Neural progenitor cell (in vitro differentiated cells): ENCODE measurements around the gene ARID4A. TPM values are rescaled to one million over a fixed set of nuclear protein-coding genes. Genes with fewer than 3 reads are reported as not detected.

Experiments
- DNase-seq: peaks from one replicate; pipeline ENCODE4 v3.0.0-alpha.2; 2016; ENCODE audit warnings: low spot score
- H2AFZ ChIP-seq: fragments of 200-600 bp; sonication (generic); replicated peaks from 2 replicates; pipeline ENCODE4 v1.6.1; 2016; ENCODE audit warnings: antibody characterized with exemption
- H3F3A ChIP-seq: fragments of 200-600 bp; sonication (generic); 2 replicates; pipeline ENCODE4 v1.6.1; 2016; ENCODE audit warnings: antibody characterized with exemption, low read depth
- H3K27ac ChIP-seq: fragments of 200-600 bp; sonication (generic); 2 replicates; pipeline ENCODE4 v1.5.1; 2016; ENCODE audit warnings: mild to moderate bottlenecking
- H3K27me3 ChIP-seq: fragments of 200-600 bp; sonication (generic); 2 replicates; pipeline ENCODE4 v1.6.1; 2016; ENCODE audit warnings: mild to moderate bottlenecking, moderate library complexity
- H3K36me3 ChIP-seq: fragments of 200-600 bp; sonication (generic); 2 replicates; pipeline ENCODE4 v1.5.1; 2016
- H3K4me1 ChIP-seq: fragments of 200-600 bp; sonication (generic); 2 replicates; pipeline ENCODE4 v1.6.1; 2016; ENCODE audit warnings: mixed run types
- H3K4me2 ChIP-seq: fragments of 200-600 bp; sonication (generic); 2 replicates; pipeline ENCODE4 v1.6.1; 2016
- H3K4me3 ChIP-seq: fragments of 200-600 bp; sonication (generic); 2 replicates; pipeline ENCODE4 v1.5.1; 2016
- H3K79me2 ChIP-seq: fragments of 200-600 bp; sonication (generic); 2 replicates; pipeline ENCODE4 v1.6.1; 2016; ENCODE audit warnings: low read depth
- H3K9ac ChIP-seq: fragments of 200-600 bp; sonication (generic); 2 replicates; pipeline ENCODE4 v1.6.1; 2016
- H3K9me3 ChIP-seq: fragments of 200-600 bp; sonication (generic); 2 replicates; pipeline ENCODE4 v1.5.1; 2016; ENCODE audit warnings: low read depth
- H4K20me1 ChIP-seq: fragments of 200-600 bp; sonication (generic); 2 replicates; pipeline ENCODE4 v1.6.1; 2016; ENCODE audit warnings: low read depth
- H3K27ac Mint-ChIP-seq: 3 replicates; pipeline ENCODE4 v1.8.0; 2021; ENCODE audit warnings: mixed read lengths
- H3K27me3 Mint-ChIP-seq: 2 replicates; pipeline ENCODE4 v1.8.0; 2022; ENCODE audit warnings: low read depth, mild to moderate bottlenecking, inconsistent platforms, moderate library complexity, mixed read lengths; ENCODE audit not compliant: insufficient read depth
- H3K36me3 Mint-ChIP-seq: 3 replicates; pipeline ENCODE4 v1.8.0; 2021; ENCODE audit warnings: mixed read lengths
- H3K4me1 Mint-ChIP-seq: 3 replicates; pipeline ENCODE4 v1.8.0; 2021; ENCODE audit warnings: mixed read lengths
- H3K4me3 Mint-ChIP-seq: 3 replicates; pipeline ENCODE4 v1.8.0; 2021; ENCODE audit warnings: mild to moderate bottlenecking, moderate library complexity, mixed read lengths
- H3K9me3 Mint-ChIP-seq: 3 replicates; pipeline ENCODE4 v1.8.0; 2020; ENCODE audit warnings: mixed read lengths
- CTCF ChIP-seq: fragments of 200-600 bp; sonication (generic); IDR thresholded peaks from 2 replicates; pipeline ENCODE4 v1.5.1; 2017; ENCODE audit warnings: antibody characterized with exemption, mild to moderate bottlenecking
- EZH2 ChIP-seq: fragments of 200-600 bp; sonication (generic); IDR thresholded peaks from 2 replicates; pipeline ENCODE4 v1.6.1; 2017; ENCODE audit warnings: antibody characterized with exemption, mild to moderate bottlenecking, moderate library complexity
- EZH2phosphoT487 ChIP-seq: fragments of 200-600 bp; sonication (generic); IDR thresholded peaks from 2 replicates; pipeline ENCODE4 v1.6.1; 2017; ENCODE audit warnings: antibody characterized with exemption
- total RNA-seq: library from RNA; depleted of rRNA; stranded (reverse); fragments of >200 nt; gene quantifications from 2 replicates; pipeline ENCODE4 v1.2.3, GENCODE V29; 2015; ENCODE audit warnings: low replicate concordance

The ARID4A gene
- total RNA-seq, 1 donor from 2014 or later = 24.1 TPM

GRCh38 chr14:58265401-58265800, 33.0 kb upstream of the ARID4A start:
- Mint-ChIP-seq H3K9me3 (no peaks in the 10 kb centered on the region), H3K27me3 (peaks cover 4% of the 10 kb centered on the region), H3K4me3 (no peak overlapping the region), H3K27ac (no peak overlapping the region), H3K36me3 (peaks cover 13% of the 10 kb centered on the region), H3K4me1 (no peaks in the 10 kb centered on the region)
- no peak overlapping the region for H2AFZ ChIP-seq
- H3F3A ChIP-seq = peaks cover 69% of the 10 kb centered on the region
- no peak overlapping the region for H3K4me3 ChIP-seq
- peaks cover 49% of the 10 kb centered on the region for H3K36me3 ChIP-seq
- no peak for DNase-seq
- H3K27ac ChIP-seq = peak overlapping the region; percentile 56
- H3K9me3 ChIP-seq = no peaks in the 10 kb centered on the region
- no peak overlapping the region for H3K9ac ChIP-seq
- no peak overlapping the region for H3K4me2 ChIP-seq
- no peak for TF ChIP-seq EZH2
- no peak for TF ChIP-seq CTCF
- TF ChIP-seq EZH2phosphoT487 = no peak
- no peaks in the 10 kb centered on the region for H3K27me3 ChIP-seq
- H3K4me1 ChIP-seq = no peaks in the 10 kb centered on the region
- peaks cover 22% of the 10 kb centered on the region for H4K20me1 ChIP-seq
- H3K79me2 ChIP-seq = peaks cover 8% of the 10 kb centered on the region

- H2AFZ ChIP-seq = no peak overlapping the region
- H3K27me3 ChIP-seq = no peaks in the 10 kb centered on the region
- H3K27me3 Mint-ChIP-seq = peaks cover 8% of the 10 kb centered on the region
- H3K4me1 Mint-ChIP-seq = no peaks in the 10 kb centered on the region
- no peak overlapping the region for H3K9ac ChIP-seq
- H3K4me3 ChIP-seq = no peak overlapping the region
- no peak overlapping the region for H3K27ac Mint-ChIP-seq
- H3K79me2 ChIP-seq = peaks cover 50% of the 10 kb centered on the region
- H3K9me3 ChIP-seq = no peaks in the 10 kb centered on the region
- H3K9me3 Mint-ChIP-seq = no peaks in the 10 kb centered on the region
- no peak overlapping the region for H3K27ac ChIP-seq
- H3K4me3 Mint-ChIP-seq = no peak overlapping the region
- peaks cover 32% of the 10 kb centered on the region for H4K20me1 ChIP-seq
- DNase-seq = no peak
- peaks cover 11% of the 10 kb centered on the region for H3K36me3 Mint-ChIP-seq
- H3K4me2 ChIP-seq = no peak overlapping the region
- H3F3A ChIP-seq = peaks cover 82% of the 10 kb centered on the region
- H3K4me1 ChIP-seq = no peaks in the 10 kb centered on the region
- TF ChIP-seq EZH2phosphoT487 (no peak), EZH2 (no peak), CTCF (no peak)
- H3K36me3 ChIP-seq = peaks cover 41% of the 10 kb centered on the region
These were observed 27.7 kb upstream of the ARID4A start for GRCh38 chr14:58270628-58271027.

GRCh38 chr14:58272588-58273372, 25.6 kb upstream of the ARID4A start:
- Histone ChIP-seq H3K9ac (no peak overlapping the region), H3F3A (peaks cover 61% of the 10 kb centered on the region), H3K36me3 (peaks cover 22% of the 10 kb centered on the region), H4K20me1 (peaks cover 32% of the 10 kb centered on the region), H3K79me2 (peaks cover 69% of the 10 kb centered on the region), H3K27me3 (no peaks in the 10 kb centered on the region), H3K9me3 (no peaks in the 10 kb centered on the region), H2AFZ (no peak overlapping the region), H3K4me1 (no peaks in the 10 kb centered on the region), H3K4me3 (no peak overlapping the region), H3K4me2 (no peak overlapping the region), H3K27ac (no peak overlapping the region)
- no peak overlapping the region for H3K4me3 Mint-ChIP-seq
- DNase-seq = no peak
- peaks cover 8% of the 10 kb centered on the region for H3K27me3 Mint-ChIP-seq
- H3K4me1 Mint-ChIP-seq = no peaks in the 10 kb centered on the region
- H3K36me3 Mint-ChIP-seq = peaks cover 8% of the 10 kb centered on the region
- H3K27ac Mint-ChIP-seq = no peak overlapping the region
- TF ChIP-seq EZH2phosphoT487 (no peak), CTCF (peak; percentile 19), EZH2 (no peak)
- no peaks in the 10 kb centered on the region for H3K9me3 Mint-ChIP-seq
